Fibroblast of lung (primary cell): Measurements from ENCODE around the gene TSEN2. TPM values are rescaled to one million over a fixed set of nuclear protein-coding genes. Genes with fewer than 3 reads are reported as not detected.

ENCODE experiments used
- DNase-seq, 2 donors: peaks; one replicate each; pipeline versions ENCODE4 v3.0.0 to v3.0.0-alpha.2; 2010; ENCODE audit warnings: low read depth in 2 of 2
- H2AFZ ChIP-seq: 2 replicates; pipeline ENCODE4 v1.5.1; 2012; ENCODE audit warnings: low read length, control low read depth, inconsistent platforms
- H3K27ac ChIP-seq: 2 replicates; pipeline ENCODE4 v1.5.1; 2011; ENCODE audit warnings: low read length, control low read depth; ENCODE audit not compliant: insufficient read depth
- H3K27me3 ChIP-seq: 2 replicates; pipeline ENCODE4 v1.5.1; 2011; ENCODE audit warnings: mild to moderate bottlenecking, low read length; ENCODE audit not compliant: control insufficient read depth, insufficient read depth
- H3K36me3 ChIP-seq: 2 replicates; pipeline ENCODE4 v1.5.1; 2011; ENCODE audit warnings: low read length; ENCODE audit not compliant: control insufficient read depth, insufficient read depth
- H3K4me1 ChIP-seq: 2 replicates; pipeline ENCODE4 v1.5.1; 2011; ENCODE audit warnings: low read length; ENCODE audit not compliant: control insufficient read depth, insufficient read depth; ENCODE audit errors: extremely low read depth
- H3K4me2 ChIP-seq: 2 replicates; pipeline ENCODE4 v1.5.1; 2011; ENCODE audit warnings: low read length, control low read depth; ENCODE audit not compliant: insufficient read depth; ENCODE audit errors: extremely low read depth
- H3K4me3 ChIP-seq, 4 experiments: fragments of 200-600 bp in 1 of 4; sonication (generic) in 1 of 4; replicated peaks in 1 of 4; 2 replicates each; pipeline ENCODE4 v1.5.1; 2011 to 2016; ENCODE audit warnings: low read length in 4 of 4, low read depth in 3 of 4, mild to moderate bottlenecking in 3 of 4, control low read depth in 2 of 4, inconsistent platforms in 1 of 4, mixed read lengths in 1 of 4; ENCODE audit not compliant: insufficient read depth in 1 of 4; ENCODE audit errors: control extremely low read depth in 1 of 4
- H3K79me2 ChIP-seq: 2 replicates; pipeline ENCODE4 v1.5.1; 2012; ENCODE audit warnings: mild to moderate bottlenecking, low read length, inconsistent platforms; ENCODE audit not compliant: control insufficient read depth, insufficient read depth
- H3K9ac ChIP-seq: 2 replicates; pipeline ENCODE4 v1.5.1; 2011; ENCODE audit warnings: mild to moderate bottlenecking, low read length, control low read depth; ENCODE audit not compliant: insufficient read depth
- H3K9me3 ChIP-seq: 2 replicates; pipeline ENCODE4 v1.5.1; 2012; ENCODE audit warnings: low read depth, low read length; ENCODE audit not compliant: control insufficient read depth, insufficient read depth
- H4K20me1 ChIP-seq: 2 replicates; pipeline ENCODE4 v1.5.1; 2011; ENCODE audit warnings: low read length; ENCODE audit not compliant: control insufficient read depth, insufficient read depth; ENCODE audit errors: extremely low read depth
- CTCF ChIP-seq, 2 donors: IDR thresholded peaks in 1 of 2; conservative IDR thresholded peaks in 1 of 2; 1 replicate in 1 of 2; 2 replicates in 1 of 2; pipeline ENCODE4 v1.5.1; 2011 to 2012; ENCODE audit warnings: low read length in 2 of 2, control low read depth in 1 of 2, inconsistent platforms in 1 of 2, low read depth in 1 of 2, mild to moderate bottlenecking in 1 of 2
- EZH2 ChIP-seq: IDR thresholded peaks from 2 replicates; pipeline ENCODE4 v1.5.1; 2012; ENCODE audit warnings: low read length, control low read depth, mild to moderate bottlenecking; ENCODE audit errors: missing control alignments
- polyA plus RNA-seq, 2 donors: library from polyadenylated mRNA; depleted of rRNA in 1 of 2; stranded (reverse) in 1 of 2; unstranded in 1 of 2; fragments of >200 nt; gene quantifications; 2 replicates each; pipeline ENCODE4 v1.2.1, GENCODE V29; 2011 to 2012; ENCODE audit warnings: missing spikeins in 1 of 2
- total RNA-seq: library from RNA; depleted of rRNA; stranded (reverse); fragments of >200 nt; gene quantifications from 2 replicates; pipeline ENCODE4 v1.2.1, GENCODE V29; 2014

TSEN2 gene
- total and polyA plus RNA-seq, 2 donors (not counting 1 experiment from before 2014, with no cell fraction given), result 9.8 to 14.4 TPM

- H3K9me3 ChIP-seq, result no peaks in the 10 kb centered on the region
- H4K20me1 ChIP-seq, result no peaks in the 10 kb centered on the region
- no peak overlapping the region for H3K9ac ChIP-seq
- no peak for TF ChIP-seq CTCF (conservative IDR thresholded peaks at IDR 0.05 in 1 of 2, IDR thresholded peaks at IDR 0.05 in 1 of 2; ENCODE audit: low read depth in 1 of 2, low read length in 2 of 2)
- no peak for TF ChIP-seq EZH2
- H3K36me3 ChIP-seq, result no peaks in the 10 kb centered on the region
- peak; percentile 88 to 97 for DNase-seq
- H3K4me3 ChIP-seq, result no peak overlapping the region
- peaks cover 18% of the 10 kb centered on the region for H3K4me1 ChIP-seq
- H2AFZ ChIP-seq, result peak overlapping the region; percentile 29
- no peaks in the 10 kb centered on the region for H3K79me2 ChIP-seq
- H3K4me2 ChIP-seq, result peak overlapping the region; percentile 8
- H3K27me3 ChIP-seq, result no peaks in the 10 kb centered on the region
- H3K27ac ChIP-seq, result no peak overlapping the region
Measured at GRCh38 chr3:12440927-12441714, 43.2 kb upstream of the TSEN2 start.

- Histone ChIP-seq H3K27ac (no peak overlapping the region), H3K9ac (no peak overlapping the region), H4K20me1 (no peaks in the 10 kb centered on the region), H3K4me3 (no peak overlapping the region), H3K36me3 (no peaks in the 10 kb centered on the region), H3K27me3 (no peaks in the 10 kb centered on the region), H3K4me2 (no peak overlapping the region), H3K79me2 (no peaks in the 10 kb centered on the region), H3K9me3 (no peaks in the 10 kb centered on the region), H3K4me1 (peaks cover 10% of the 10 kb centered on the region), H2AFZ (no peak overlapping the region)
- TF ChIP-seq CTCF (conservative IDR thresholded peaks at IDR 0.05 in 1 of 2, IDR thresholded peaks at IDR 0.05 in 1 of 2; ENCODE audit: low read depth in 1 of 2, low read length in 2 of 2) (no peak), EZH2 (no peak)
- DNase-seq, result peak in 1 of 2 donors; percentile 83
Measured at GRCh38 chr3:12442654-12443501, 41.4 kb upstream of the TSEN2 start.

GRCh38 chr3:12443781-12444522 lies 40.3 kb upstream of the TSEN2 start:
- Histone ChIP-seq H3K27me3 (no peaks in the 10 kb centered on the region), H3K9ac (no peak overlapping the region), H3K27ac (no peak overlapping the region), H3K79me2 (no peaks in the 10 kb centered on the region), H3K4me3 (no peak overlapping the region), H3K36me3 (no peaks in the 10 kb centered on the region), H3K4me2 (no peak overlapping the region), H2AFZ (no peak overlapping the region), H3K9me3 (no peaks in the 10 kb centered on the region), H3K4me1 (peaks cover 10% of the 10 kb centered on the region), H4K20me1 (no peaks in the 10 kb centered on the region)
- TF ChIP-seq EZH2, result peak; percentile 1
- no peak for TF ChIP-seq CTCF (conservative IDR thresholded peaks at IDR 0.05 in 1 of 2, IDR thresholded peaks at IDR 0.05 in 1 of 2; ENCODE audit: low read depth in 1 of 2, low read length in 2 of 2)
- no peak for DNase-seq
